HG03469 (cell line): ENCODE measurements around the gene SHMT1.
"Not testable (repeated sequence)": the region's sequence is repeated elsewhere in the genome, so short reads cannot be mapped to it uniquely, and the experiment has no call there.

ENCODE experiments used
- ATAC-seq: cut with Tn5 transposase; IDR thresholded peaks from one replicate; pipeline ENCODE4 v1.9.1; 2021; ENCODE audit warnings: mild to moderate bottlenecking, moderate library complexity, moderate number of reproducible peaks; ENCODE audit not compliant: unreplicated experiment

Gene SHMT1

DNA sequence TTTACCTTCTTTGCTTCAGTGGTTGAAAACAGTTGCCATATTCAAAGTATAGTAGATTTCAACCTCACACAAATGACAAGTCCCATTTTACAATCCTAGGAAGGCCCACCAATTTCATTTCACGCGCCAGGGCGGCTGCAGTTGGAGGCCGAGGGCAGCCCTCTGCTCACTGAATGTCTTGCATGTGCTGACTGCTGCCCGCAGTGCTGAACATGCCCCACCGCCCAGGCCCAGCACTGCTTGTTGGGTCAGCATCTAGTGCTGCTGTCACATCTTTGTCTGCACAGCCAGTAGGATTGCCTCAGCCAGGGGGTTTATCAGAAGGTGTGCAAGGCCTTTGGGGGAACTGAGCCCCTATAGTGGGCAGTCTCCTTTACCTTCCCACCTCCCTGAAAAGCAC lies 36.8 kb downstream of the SHMT1 start:
- no peak for ATAC-seq

DNA sequence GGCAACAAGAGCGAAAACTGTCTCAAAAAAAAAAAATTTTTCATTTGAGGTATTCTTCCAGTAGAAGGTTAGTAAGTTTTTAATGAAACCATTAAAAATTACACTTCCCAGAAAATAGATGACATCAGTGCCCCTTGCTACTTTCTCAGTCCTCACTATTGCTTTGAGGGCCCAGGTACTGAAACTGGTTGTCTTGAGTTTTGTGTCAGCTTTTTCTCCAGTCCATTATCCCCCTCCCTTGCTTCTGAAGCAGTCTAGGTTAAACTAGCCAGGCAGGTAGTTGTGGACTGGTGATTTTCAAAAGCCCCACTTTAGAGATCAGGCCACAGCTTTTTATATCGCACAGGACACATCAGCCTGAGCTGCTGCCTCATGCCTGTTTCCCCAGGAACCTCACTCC lies 37.3 kb downstream of the SHMT1 start:
- no peak for ATAC-seq

DNA sequence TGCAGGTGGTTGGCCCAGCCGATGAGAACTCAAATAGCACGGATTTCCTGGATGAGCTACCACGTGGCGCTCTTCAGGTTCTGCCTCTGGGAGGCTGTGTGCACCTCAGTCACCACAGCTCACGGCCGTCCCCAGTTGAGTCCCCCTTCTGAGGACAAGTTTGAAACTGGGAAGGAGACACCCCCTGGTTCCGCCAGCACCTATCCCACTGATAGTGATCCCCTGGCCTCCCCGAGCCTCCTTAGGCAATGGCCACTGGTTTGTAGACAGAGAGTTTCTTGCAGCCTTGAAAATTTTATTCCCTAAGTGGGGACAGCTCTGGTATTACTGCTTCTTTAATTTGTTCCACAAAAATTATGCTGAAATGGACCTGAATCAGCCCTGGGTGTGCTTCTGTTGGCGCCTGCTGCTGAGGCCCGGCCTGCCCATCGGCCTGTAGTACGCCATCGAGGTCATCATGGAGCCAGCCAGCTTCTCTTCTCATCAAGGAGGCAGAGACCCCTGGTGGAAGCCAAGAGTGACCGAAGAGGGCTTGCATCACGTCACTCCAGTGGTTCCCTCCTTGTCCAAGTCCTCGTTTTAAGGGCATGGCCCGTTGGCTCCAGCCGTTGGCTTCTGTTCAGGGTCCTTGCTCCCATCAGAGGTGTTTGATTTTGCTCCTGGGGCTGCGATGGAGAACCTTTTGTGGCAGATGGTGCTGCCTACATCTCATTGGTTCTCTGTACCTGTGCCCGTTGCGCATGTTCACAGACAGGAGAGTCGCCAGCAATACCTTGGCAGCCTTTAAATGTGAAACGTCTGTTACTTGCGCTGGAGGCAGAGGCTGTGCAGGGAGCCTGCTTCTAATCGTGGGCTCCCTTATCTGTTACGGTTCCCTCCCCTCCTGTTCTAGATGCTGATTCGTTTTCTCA lies 39.0 kb downstream of the SHMT1 start:
- ATAC-seq = no peak

DNA sequence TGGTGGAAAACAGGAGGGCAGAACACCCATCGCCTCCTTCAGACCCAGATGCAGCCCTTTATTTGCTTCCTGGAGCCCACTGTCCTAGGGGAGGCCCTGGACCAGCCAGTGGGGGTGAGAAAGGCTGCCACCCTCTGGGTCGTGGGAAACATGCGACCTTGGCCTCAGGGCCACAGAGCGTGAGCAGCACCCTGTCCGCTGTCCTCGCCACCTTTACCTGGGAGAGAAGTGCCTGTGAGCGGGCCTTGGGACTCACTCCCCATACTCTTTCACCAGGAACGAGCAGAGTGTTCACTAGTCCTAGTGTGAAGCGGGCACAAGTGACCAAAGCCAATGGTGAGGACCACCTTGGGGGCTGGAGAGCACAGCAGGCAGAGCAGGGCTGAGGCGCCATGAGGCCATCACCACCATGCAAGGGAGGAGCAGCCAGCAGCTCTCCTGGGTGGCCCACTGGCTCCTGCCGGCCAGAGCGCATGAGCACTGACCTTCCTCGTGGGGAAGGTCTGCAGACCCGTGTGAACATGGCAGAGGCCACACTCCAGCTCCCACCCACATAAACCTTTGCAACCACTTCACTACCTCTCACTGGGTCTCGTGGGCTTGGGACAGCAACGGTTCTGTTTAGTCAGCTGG lies 39.7 kb downstream of the SHMT1 start:
- ATAC-seq = no peak

DNA sequence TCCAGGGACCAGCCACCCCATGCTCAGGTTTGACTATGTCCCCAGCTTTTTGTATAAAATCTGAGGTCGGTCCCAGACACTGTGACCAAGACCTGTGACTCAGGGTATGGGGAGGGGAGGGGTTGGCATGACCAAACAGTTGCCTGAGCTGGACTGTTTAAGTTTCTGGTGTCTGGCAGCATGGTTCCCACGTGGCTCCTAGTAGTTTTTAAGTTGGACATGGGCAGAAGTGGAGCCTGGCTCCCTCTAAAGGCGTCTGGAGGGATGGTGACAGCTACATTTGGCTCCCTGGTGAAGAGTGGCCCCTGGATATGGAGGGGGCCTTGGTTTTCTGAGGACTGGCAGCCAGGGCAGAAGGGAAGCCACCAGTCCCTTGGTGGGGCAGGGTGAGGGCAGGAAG lies 40.3 kb downstream of the SHMT1 start:
- ATAC-seq = no peak

DNA sequence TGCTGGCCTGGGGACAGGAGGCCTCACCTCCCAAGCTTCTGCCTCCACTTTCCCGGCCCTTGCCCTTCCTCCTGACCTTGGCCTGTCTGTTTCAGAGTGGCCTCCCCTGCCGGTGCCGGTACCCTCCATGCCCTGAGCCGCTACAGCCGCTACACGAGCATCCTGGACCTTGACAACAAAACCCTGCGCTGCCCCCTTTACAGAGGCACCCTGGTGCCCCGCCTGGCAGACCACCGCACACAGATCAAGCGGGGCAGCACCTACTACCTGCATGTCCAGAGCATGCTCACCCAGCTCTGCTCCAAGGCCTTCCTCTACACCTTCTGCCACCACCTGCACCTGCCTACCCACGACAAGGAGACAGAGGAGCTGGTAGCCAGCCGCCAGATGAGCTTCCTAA lies 40.8 kb downstream of the SHMT1 start:
- no peak for ATAC-seq

DNA sequence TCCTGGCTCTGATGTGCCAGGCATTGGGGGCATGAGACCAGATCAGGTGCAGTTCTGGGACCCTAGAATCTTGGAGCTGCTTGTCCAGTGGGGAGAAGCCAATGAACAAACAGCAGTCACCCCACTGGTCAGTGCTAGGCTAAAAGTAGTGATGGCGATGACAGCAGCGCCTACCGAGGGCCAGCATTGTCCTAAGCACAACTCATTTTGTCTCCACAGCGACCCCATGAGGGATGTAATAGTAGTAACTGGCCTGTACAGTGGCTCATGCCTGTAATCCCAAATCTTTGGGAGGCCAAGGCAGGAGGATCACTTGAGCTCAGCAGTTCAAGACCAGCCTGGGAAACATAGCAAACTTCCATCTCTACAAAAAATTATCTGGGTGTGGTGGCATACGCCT lies 42.0 kb downstream of the SHMT1 start:
- no peak for ATAC-seq

DNA sequence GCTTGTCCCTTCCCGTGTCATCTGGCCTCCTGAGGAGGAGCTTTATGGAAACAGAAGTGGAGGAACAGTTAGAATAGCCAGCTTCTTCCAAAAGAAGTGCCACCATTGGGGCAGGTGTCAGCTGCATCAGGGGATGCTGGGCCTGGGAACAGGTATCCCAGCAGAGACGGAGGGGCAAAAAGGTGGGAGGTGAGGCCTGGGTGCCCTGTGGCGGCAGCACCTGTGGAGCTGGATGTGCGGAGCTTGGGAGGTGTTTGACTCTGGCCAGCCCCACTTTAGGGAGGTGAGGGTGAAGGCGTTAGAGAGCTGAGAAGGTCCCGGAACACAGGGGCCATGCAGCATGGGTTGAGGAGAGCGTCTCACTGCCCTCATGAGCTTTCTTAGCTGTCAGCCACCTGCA lies 43.0 kb downstream of the SHMT1 start:
- no peak for ATAC-seq

DNA sequence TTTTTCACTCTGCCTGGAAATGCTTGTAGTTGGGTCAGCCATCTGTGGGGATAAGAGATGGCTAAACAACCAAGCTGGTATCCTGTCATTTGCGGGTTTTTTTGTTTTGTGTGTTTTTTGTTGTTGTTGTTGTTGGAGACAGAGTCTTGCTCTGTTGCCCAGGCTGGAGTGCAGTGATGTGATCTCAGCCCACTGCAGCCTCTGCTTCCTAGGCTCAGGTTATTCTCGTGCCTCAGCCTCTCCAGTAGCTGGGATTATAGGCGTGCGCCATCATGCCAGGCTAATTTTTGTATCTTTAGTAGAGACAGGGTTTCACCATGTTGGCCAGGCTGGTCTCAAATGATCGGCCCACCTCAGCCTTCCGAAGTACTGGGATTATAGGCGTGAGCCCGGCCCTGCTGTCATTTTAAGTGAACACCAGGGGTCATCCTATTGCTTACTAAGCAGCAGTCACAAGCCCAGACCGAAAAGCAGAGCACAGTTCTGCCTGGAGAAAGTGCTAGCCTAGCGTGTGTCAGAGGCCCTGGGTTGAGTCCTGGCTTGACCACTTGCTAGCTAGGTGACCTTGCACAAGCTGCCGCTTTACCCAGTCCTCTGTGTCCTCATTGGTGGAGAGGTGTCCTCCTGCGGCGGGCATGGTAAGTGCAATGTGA lies 43.6 kb downstream of the SHMT1 start:
- ATAC-seq = no peak

DNA sequence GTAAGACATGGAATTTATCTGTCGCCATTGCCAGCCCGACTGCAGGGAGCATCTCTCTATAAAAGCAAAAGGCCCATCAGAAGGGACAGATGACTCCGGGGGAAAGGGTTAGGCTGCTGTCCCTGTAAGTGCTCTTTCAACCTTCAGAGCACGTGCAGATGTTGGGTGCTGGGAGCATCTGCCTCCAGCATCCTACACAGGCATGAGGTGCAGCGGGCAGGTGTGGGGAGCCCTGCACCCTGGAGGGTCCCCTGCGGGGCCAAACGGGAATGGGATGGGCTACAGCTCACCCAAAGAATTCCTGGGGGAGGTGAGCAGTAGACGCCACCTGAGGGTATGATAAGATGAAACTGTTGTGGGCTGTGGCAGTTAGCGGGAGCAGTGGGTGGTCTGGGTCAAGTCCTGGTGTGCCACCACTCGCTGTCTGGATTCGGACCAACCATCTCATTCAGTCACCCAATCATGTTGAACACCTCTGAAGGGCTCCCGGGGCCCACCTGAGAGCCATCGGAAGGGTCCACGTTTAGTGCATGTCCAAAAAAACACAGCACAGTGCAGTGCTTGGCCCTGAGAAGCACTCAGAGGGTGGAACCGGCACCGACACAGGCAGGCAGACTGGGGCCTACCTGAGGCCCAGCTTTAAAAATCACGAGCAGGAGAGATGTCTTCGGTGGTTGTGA lies 44.4 kb downstream of the SHMT1 start:
- ATAC-seq = no peak

DNA sequence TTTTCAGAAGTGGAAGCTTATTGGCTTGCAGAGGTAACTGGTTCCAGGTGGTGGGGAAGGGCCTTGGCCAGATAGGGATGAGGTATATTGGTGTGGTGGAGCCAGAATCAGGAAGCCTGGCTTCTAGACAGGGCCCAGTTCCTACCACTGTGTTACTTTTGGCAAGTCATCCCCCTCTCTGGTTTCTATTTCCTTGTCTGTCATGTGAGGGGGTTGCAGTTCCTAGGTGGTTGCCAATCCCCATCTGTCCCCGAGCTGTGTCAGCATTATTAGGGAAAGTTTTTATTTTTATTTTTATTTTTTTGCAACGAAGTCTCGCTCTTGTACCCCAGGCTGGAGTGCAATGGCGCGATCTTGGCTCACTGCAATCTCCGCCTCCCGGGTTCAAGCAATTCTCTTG lies 45.2 kb downstream of the SHMT1 start:
- no peak for ATAC-seq

DNA sequence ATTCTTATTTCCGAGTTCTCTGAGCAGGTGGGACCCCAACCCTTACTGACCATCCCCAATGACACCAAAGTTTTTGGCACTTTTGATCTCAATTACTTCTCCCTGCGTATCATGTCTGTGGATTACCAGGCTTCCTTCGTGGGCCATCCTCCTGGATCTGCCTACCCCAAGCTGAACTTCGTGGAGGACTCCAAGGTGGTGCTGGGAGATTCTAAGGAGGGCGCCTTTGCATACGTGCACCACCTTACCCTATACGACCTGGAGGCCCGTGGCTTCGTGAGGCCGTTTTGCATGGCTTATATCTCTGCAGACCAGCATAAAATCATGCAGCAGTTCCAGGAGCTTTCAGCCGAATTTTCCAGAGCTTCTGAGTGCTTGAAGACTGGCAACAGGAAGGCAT lies 47.4 kb downstream of the SHMT1 start:
- no peak for ATAC-seq

DNA sequence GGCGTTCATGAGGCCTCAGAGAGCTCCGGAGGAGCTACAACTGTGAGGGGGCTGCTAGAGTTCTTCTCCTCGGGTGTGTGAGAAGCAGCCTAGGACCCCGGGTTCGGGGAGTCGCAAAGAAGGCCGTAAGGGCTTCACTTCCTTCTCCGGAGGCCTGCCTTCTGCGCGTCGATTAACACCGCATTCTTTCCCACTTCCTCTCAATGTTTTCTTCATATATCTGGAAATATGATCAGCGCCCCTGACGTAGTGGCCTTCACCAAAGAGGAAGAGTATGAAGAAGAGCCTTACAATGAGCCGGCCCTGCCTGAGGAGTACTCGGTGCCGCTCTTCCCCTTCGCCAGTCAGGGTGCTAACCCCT lies 47.8 kb downstream of the SHMT1 start:
- ATAC-seq = peak; percentile 4

DNA sequence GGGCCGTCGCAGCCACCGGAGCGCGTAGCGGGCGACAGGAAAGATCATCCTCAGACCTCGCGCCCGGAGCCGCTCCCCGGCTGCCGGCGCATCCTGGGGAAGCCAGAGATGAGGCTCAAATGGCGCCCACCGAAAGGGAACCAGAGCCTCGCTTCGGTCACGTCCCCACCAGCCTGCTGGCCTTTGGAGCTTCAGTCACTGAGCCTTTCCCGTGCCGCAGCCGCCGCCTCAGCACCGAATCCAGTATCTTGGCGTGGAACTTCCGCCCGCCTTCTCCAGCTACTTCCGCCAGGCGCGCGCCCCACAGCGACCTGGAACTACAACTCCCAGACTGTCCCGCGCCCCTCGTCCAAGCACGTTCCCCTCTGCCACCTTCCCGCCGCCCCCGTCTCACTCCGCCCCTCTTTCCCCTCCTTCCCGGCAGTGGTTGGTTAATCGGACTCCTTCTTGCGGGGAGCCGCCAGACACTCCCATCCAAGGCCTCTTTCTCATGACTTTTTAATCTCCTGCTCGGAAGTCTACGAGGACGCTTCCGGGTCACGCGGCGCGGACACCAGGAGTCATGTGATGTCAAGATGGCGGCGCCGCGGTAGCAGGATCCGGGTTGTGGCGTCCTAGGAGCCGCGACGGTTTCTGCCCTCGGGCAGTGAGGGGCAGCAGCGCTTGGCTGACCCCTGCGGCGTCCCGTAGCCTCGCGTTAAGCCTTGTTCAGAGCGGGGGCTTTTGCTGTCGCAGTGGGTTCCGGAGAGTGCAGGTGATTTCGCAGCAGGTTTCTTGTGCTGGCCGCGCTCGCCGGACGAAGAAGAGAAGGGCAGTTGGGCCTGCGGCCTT lies 48.4 kb downstream of the SHMT1 start, which contains the start of the genes SMCR8 and TOP3A:
TSS of gene SMCR8 (plus strand) at position 563 of the 831 bp plus-strand sequence. CDS start 497 bp downstream, outside the sequence.
TSS of gene TOP3A (minus strand) at position 264 of the 831 bp plus-strand sequence. CDS start at position 48, 216 bp downstream.
- ATAC-seq = peak; percentile 43

DNA sequence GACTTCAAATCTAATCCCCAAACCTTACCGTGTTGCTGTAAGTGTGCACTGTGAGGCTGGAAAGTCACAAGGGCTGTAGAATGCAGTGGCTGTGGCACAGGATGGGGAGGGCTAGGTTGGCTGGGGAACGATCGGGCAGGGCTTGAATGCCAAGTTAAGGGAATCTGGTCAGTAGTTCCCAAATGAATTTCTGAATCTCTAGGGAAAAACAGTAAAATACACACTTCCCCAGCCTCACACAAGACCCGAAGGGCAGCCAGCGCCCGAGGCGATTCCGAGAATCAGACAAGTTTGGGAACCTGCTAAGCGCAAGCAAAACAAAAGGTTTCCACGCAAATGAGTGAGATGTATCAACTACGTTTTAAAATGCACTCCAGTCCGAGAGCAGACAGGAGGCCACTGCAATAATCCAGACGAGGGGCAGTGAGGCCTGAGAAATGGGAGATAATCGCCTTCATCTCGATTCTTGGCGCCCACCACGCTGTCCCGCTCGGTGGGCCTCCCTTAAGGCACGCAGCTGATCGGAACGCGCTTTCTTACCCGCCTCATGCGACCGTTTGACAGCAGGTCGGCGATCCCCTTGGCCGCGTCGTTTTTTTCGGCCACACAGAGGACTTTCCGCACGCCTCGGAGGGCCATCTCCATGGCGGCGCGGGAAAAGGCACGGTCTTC lies 49.2 kb downstream of the SHMT1 start:
- ATAC-seq = peak; percentile 10

DNA sequence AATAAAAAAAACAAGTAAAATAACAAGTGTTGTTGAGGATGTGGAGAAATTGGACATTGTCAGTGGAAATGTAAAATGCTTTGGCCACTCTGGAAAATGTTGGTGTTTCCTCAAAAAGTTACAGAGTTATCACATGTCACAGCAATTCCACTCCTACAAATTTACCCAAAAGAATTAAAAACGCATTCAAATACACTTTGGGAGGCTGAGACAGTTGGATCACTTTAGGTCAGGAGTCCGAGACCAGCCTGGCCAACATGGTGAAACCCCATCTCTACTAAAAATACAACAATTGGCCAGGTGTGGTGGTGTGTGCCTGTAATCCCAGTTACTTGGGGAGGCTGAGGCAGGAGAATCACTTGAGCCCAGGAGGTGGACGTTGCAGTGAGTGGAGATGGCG lies 54.1 kb downstream of the SHMT1 start:
- ATAC-seq = no peak

DNA sequence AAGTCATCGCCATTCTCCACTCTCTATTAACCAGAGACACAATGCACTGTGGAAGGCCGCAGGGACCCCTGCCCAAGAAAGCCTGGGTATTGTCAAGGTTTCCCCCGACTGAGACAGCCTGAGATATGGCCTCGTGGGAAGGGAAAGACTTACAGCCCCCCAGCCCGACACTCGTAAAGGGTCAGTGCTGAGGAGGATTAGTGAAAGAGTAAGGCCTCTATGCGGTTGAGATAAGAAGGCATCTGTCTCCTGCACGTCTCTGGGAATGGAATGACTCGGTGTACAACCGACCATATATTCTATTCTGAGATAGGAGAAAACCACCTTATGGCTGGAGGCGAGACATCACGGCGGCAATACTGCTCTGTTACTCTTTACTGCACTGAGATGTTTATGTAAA lies 60.1 kb downstream of the SHMT1 start:
- ATAC-seq = not testable (repeated sequence)

DNA sequence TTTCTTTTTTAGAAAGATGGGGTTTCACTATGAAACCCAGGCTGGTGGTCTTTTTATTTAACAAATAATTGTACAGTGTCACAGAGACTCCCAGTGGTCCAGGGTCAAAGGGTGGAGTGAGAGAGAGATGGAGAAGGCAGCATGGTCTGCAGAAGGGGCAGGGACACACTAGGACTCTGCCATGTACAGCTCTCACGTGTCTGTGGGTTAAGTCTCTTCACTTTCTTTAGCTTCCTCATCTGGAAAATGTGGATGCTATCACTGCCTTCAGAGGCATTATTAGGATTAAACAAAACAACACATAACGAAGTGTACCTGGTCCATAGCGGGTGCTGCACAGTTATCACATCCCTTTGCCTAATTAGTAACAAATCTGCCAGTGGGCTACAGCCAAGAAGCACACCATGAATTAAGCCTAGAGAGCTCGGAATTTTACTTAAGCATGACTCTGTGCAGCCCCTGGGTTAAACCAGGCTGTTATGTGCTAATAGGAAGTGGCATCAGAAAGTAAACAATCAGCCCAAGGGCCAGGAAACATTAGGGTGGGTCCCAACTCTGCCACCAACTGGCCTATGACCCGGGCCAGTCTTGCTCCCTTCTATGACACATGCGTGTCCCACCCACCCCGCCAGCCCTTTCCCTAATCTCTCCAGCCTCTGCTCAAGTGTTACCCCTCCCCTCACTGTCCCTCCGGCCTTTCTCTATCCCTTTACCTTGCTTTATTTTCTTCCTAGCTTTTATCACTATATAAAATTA lies 62.4 kb downstream of the SHMT1 start:
- no peak for ATAC-seq

DNA sequence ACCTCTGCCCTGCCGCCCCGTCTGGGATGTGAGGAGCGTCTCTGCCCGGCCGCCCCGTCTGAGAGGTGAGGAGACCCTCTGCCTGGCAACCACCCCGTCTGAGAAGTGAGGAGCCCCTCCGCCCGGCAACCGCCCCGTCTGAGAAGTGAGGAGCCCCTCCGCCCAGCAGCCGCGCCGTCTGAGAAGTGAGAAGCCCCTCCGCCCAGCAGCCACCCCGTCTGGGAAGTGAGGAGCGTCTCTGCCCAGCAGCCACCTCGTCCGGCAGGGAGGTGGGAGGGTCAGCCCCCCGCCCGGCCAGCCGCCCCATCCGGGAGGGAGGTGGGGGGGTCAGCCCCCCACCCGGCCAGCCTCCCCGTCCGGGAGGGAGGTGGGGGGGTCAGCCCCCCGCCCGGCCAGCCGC lies 65.3 kb downstream of the SHMT1 start:
- not testable (repeated sequence) for ATAC-seq
